Sigmoid colon (tissue), 4 donors: ENCODE data around the gene ELFN2.

Experiments used
- CTCF ChIP-seq, 4 experiments: fragments of 450-650 bp in 3 of 4; fragments of 200-600 bp in 1 of 4; IDR thresholded peaks; one replicate each; pipeline ENCODE4 v1.5.1; 2016 to 2019; ENCODE audit warnings: antibody characterized with exemption in 4 of 4, mild to moderate bottlenecking in 3 of 4, moderate library complexity in 2 of 4
- EP300 ChIP-seq, 4 donors: sonication (generic); formaldehyde crosslinking; IDR thresholded peaks; one replicate each; pipeline ENCODE4 v1.6.1; 2017; ENCODE audit warnings: antibody characterized with exemption in 4 of 4

DNA sequence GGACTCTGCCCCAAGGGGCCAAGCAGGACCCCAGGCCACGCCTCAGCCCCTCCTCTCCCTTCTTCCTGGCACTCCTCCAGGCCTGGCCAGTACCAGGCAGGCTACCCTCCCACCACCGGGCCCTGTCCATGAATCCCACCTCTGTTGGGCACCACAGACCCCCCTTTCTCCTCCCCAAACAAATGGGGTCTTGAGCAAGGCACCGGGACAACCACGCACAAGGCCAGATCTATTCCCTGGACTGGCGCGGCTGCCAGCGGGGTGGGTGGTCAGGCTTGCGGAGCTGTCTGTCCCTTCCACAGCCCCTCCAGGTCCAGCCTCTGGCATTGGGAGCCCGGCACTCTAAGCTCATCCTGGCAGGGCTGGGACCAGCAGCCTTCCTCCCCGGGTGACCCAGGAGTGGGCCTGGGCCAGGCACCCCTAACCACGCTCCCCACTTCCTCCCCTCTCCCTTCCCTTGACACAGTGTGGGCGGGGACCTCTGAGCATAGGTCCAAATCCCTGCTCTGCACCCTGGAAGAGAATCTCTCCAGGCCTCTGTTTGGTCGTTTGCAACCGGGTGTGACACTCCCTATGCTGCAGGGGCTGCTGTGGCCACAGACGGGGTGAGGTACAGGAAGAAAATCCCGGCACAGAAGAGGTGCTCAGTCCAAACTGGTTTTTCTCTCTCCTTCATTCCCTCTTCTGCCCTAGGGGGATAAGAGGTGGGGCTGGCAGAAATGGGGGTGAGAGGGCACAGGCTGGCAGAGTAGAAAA, 14.6 kb downstream of the ELFN2 start:
- TF ChIP-seq CTCF (IDR thresholded peaks at IDR 0.05) (no peak), EP300 (IDR thresholded peaks at IDR 0.05) (no peak)
